Hair follicular keratinocyte (primary cell): Measurements from ENCODE around the gene ABHD1. TPM values are rescaled to one million over a fixed set of nuclear protein-coding genes. Genes with fewer than 3 reads are reported as not detected.

Experiments
- total RNA-seq: library from RNA; depleted of rRNA; stranded (reverse); fragments of >200 nt; gene quantifications from 2 replicates; pipeline ENCODE4 v1.2.3, GENCODE V29; 2015

ABHD1 gene
- not detected in 2 replicates for total RNA-seq

GRCh38 chr2:27123302-27124150, at the start of gene ABHD1:
ABHD1 (plus strand) TSS chr2:27123815; CDS start chr2:27123949, 134 bp downstream.

GRCh38 chr2:27078267-27079194, 45.1 kb upstream of the ABHD1 start, which contains the start of gene EMILIN1:
EMILIN1 (plus strand) TSS chr2:27078615; CDS start chr2:27079066, 451 bp downstream.

GRCh38 chr2:27086724-27087593, 36.7 kb upstream of the ABHD1 start, which contains the start of gene KHK:
KHK (plus strand) TSS chr2:27086772; CDS start chr2:27087260, 488 bp downstream.

GRCh38 chr2:27118525-27119329, 4.9 kb upstream of the ABHD1 start, which contains the start of gene CGREF1:
CGREF1 (minus strand) TSS chr2:27119128; CDS start chr2:27104366, 14,762 bp downstream.

GRCh38 chr2:27133905-27134780, 10.5 kb downstream of the ABHD1 start, which contains the start of gene PREB:
PREB (minus strand) TSS chr2:27134636; CDS start chr2:27134421, 215 bp downstream.

GRCh38 chr2:27139310-27139709, 15.7 kb downstream of the ABHD1 start, which contains the start of gene PRR30:
PRR30 (minus strand) TSS chr2:27139410; CDS start chr2:27138329, 1,081 bp downstream.

GRCh38 chr2:27148801-27149439, 25.3 kb downstream of the ABHD1 start, which contains the start of gene TCF23:
TCF23 (plus strand) TSS chr2:27149004; CDS start chr2:27149134, 130 bp downstream.

Other genes starting within 250 kb of the ABHD1 start
- 2.6 and 6.9 TPM in 2 replicates for gene MAPRE3, start 153.2 kb upstream of the ABHD1 start, total RNA-seq
- 24.7 and 27.8 TPM in 2 replicates for gene TMEM214, start 90.8 kb upstream of the ABHD1 start, total RNA-seq
- 21.5 and 27.2 TPM in 2 replicates for gene AGBL5, start 72.1 kb upstream of the ABHD1 start, total RNA-seq
- gene OST4, start 52.2 kb upstream of the ABHD1 start, total RNA-seq = 323 and 466 TPM in 2 replicates
- 4.0 and 4.5 TPM in 2 replicates for gene EMILIN1, start 45.2 kb upstream of the ABHD1 start, total RNA-seq
- 0.47 and 1.7 TPM in 2 replicates for gene KHK, start 37.0 kb upstream of the ABHD1 start, total RNA-seq
- gene CGREF1, start 4.7 kb upstream of the ABHD1 start, total RNA-seq = 1.1 and 2.7 TPM in 2 replicates
- gene PREB, start 10.8 kb downstream of the ABHD1 start, total RNA-seq = 69.1 and 81.2 TPM in 2 replicates
- not detected in 2 replicates for gene PRR30, start 15.6 kb downstream of the ABHD1 start, total RNA-seq
- gene TCF23, start 25.2 kb downstream of the ABHD1 start, total RNA-seq = 0.04 TPM in 1 of 2 replicates, not detected in the other
- gene ATRAID, start 88.2 kb downstream of the ABHD1 start, total RNA-seq = 159 and 171 TPM in 2 replicates
- 21.2 and 49.7 TPM in 2 replicates for gene SLC5A6, start 88.5 kb downstream of the ABHD1 start, total RNA-seq
- 33.9 and 59.3 TPM in 2 replicates for gene CAD, start 93.6 kb downstream of the ABHD1 start, total RNA-seq
- not detected in 2 replicates for gene SLC30A3, start 139.2 kb downstream of the ABHD1 start, total RNA-seq
- not detected in 2 replicates for gene DNAJC5G, start 151.6 kb downstream of the ABHD1 start, total RNA-seq
- gene TRIM54, start 158.6 kb downstream of the ABHD1 start, total RNA-seq = not detected in 2 replicates
- gene UCN, start 184.6 kb downstream of the ABHD1 start, total RNA-seq = 0.23 and 2.1 TPM in 2 replicates
- 96.3 and 110 TPM in 2 replicates for gene MPV17, start 199.3 kb downstream of the ABHD1 start, total RNA-seq
- 34.4 and 42.2 TPM in 2 replicates for gene GTF3C2, start 232.9 kb downstream of the ABHD1 start, total RNA-seq
- gene EIF2B4, start 246.5 kb downstream of the ABHD1 start, total RNA-seq = 22.7 and 35.1 TPM in 2 replicates
- gene SNX17, start 246.8 kb downstream of the ABHD1 start, total RNA-seq = 98.4 and 103 TPM in 2 replicates